Body of pancreas (tissue), 4 donors: Measurements from ENCODE around the gene MARCHF3. TPM values are rescaled to one million over a fixed set of nuclear protein-coding genes. Genes with fewer than 3 reads are reported as not detected.

Experiments
- ATAC-seq: fragments of 150-250 bp; one replicate; pipeline ENCODE4 v1.9.1; 2016
- DNase-seq, 4 donors: peaks; one replicate each; pipeline ENCODE4 v3.0.0-alpha.2; 2019
- H3K27ac ChIP-seq, 4 donors: fragments of 200-600 bp; sonication (generic); 1 replicate in 3 of 4; 2 replicates in 1 of 4; pipeline versions ENCODE4 v1.5.1 to v1.6.1; 2016 to 2019; ENCODE audit warnings: mild to moderate bottlenecking in 1 of 4, mixed read lengths in 1 of 4, moderate library complexity in 1 of 4
- H3K27me3 ChIP-seq, 2 donors: fragments of 200-600 bp; sonication (generic); one replicate each; pipeline ENCODE4 v1.6.0; 2016; ENCODE audit warnings: mild to moderate bottlenecking in 1 of 2
- H3K36me3 ChIP-seq, 2 donors: fragments of 200-600 bp; sonication (generic); replicated peaks in 1 of 2; 2 replicates each; pipeline ENCODE4 v1.5.1; 2016; ENCODE audit warnings: low read depth in 2 of 2; ENCODE audit not compliant: insufficient read depth in 1 of 2
- H3K4me1 ChIP-seq: fragments of 200-600 bp; sonication (generic); one replicate; pipeline ENCODE4 v1.6.0; 2016
- H3K4me3 ChIP-seq, 2 donors: fragments of 200-600 bp; sonication (generic); 1 replicate in 1 of 2; 2 replicates in 1 of 2; pipeline ENCODE4 v1.5.1; 2016 to 2019
- H3K9me3 ChIP-seq, 3 donors: fragments of 200-600 bp; sonication (generic); 1 replicate in 2 of 3; 2 replicates in 1 of 3; pipeline ENCODE4 v1.5.1; 2016
- POLR2A ChIP-seq, 3 donors: fragments of 450-650 bp; IDR thresholded peaks; one replicate each; pipeline ENCODE4 v1.6.1; 2016; ENCODE audit warnings: antibody characterized with exemption in 3 of 3, mild to moderate bottlenecking in 2 of 3
- WGBS, 2 donors: methylation state at CpG; one replicate each; pipeline ENCODE4 v1.1.5; 2017; 5-methylcytosine and 5-hydroxymethylcytosine counted together
- intact Hi-C: fragments of 100-400 bp; cut with DNase I; formaldehyde crosslinking; loops from one replicate; pipeline ENCODE4 v1.15.1; 2023
- total RNA-seq, 2 donors: library from RNA; depleted of rRNA; stranded (reverse); fragments of >200 nt; gene quantifications; one replicate each; pipeline ENCODE4 v1.1.0, GENCODE V29; 2016
- TF ChIP-seq, protein P1 (sequence below), 7 experiments: fragments of 450-650 bp in 4 of 7; fragments of 200-600 bp in 3 of 7; sonication (generic) in 3 of 7; IDR thresholded peaks; one replicate each; pipeline ENCODE4 v1.5.1; 2016 to 2019; ENCODE audit warnings: antibody characterized with exemption in 7 of 7

The MARCHF3 gene
- total RNA-seq, 2 donors from 2014 or later = 2.1 to 8.2 TPM

GRCh38 chr5:126918615-126918957 lies 111.8 kb downstream of the MARCHF3 start:
- 67% methylated on average over 3 of the region's 3 CpGs for WGBS, 2 donors
- DNase-seq (no peak), ATAC-seq (no peak)
- H3K9me3 ChIP-seq = no peaks in the 10 kb centered on the region
- intact Hi-C loops = no loop called here
- no peaks in the 10 kb centered on the region for H3K27me3 ChIP-seq
- peaks cover 0 to 3% of the 10 kb centered on the region in 2 donors for H3K36me3 ChIP-seq
- TF ChIP-seq POLR2A (IDR thresholded peaks at IDR 0.05) = no peak
- TF ChIP-seq, protein P1, sequence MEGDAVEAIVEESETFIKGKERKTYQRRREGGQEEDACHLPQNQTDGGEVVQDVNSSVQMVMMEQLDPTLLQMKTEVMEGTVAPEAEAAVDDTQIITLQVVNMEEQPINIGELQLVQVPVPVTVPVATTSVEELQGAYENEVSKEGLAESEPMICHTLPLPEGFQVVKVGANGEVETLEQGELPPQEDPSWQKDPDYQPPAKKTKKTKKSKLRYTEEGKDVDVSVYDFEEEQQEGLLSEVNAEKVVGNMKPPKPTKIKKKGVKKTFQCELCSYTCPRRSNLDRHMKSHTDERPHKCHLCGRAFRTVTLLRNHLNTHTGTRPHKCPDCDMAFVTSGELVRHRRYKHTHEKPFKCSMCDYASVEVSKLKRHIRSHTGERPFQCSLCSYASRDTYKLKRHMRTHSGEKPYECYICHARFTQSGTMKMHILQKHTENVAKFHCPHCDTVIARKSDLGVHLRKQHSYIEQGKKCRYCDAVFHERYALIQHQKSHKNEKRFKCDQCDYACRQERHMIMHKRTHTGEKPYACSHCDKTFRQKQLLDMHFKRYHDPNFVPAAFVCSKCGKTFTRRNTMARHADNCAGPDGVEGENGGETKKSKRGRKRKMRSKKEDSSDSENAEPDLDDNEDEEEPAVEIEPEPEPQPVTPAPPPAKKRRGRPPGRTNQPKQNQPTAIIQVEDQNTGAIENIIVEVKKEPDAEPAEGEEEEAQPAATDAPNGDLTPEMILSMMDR (IDR thresholded peaks at IDR 0.05) = no peak
- H3K27ac ChIP-seq = no peak overlapping the region
- H3K4me1 ChIP-seq = peaks cover 13% of the 10 kb centered on the region
- no peak overlapping the region for H3K4me3 ChIP-seq

- Histone ChIP-seq H3K9me3 (no peaks in the 10 kb centered on the region), H3K4me1 (peaks cover 13% of the 10 kb centered on the region), H3K27me3 (no peaks in the 10 kb centered on the region), H3K27ac (no peak overlapping the region), H3K36me3 (peaks cover 0 to 3% of the 10 kb centered on the region in 2 donors), H3K4me3 (no peak overlapping the region)
- TF ChIP-seq, protein P1 (IDR thresholded peaks at IDR 0.05) = no peak
- no peak for TF ChIP-seq POLR2A (IDR thresholded peaks at IDR 0.05)
- ATAC-seq (no peak), DNase-seq (peak; percentile 21 to 69 (median 50))
- 35 to 45% methylated on average over 9 of the region's 9 CpGs for WGBS, 2 donors
- intact Hi-C loops = no loop called here
Observed at GRCh38 chr5:126917918-126918614, 112.3 kb downstream of the MARCHF3 start.

GRCh38 chr5:126915496-126915895 lies 114.9 kb downstream of the MARCHF3 start:
- TF ChIP-seq POLR2A (IDR thresholded peaks at IDR 0.05) = no peak
- TF ChIP-seq, protein P1 (IDR thresholded peaks at IDR 0.05) = no peak
- 88 to 97% methylated on average over 2 of the region's 2 CpGs for WGBS, 2 donors
- ATAC-seq (no peak), DNase-seq (no peak)
- Histone ChIP-seq H3K36me3 (peaks cover 0 to 3% of the 10 kb centered on the region in 2 donors), H3K27me3 (no peaks in the 10 kb centered on the region), H3K4me3 (no peak overlapping the region), H3K4me1 (peaks cover 11% of the 10 kb centered on the region), H3K27ac (no peak overlapping the region), H3K9me3 (no peaks in the 10 kb centered on the region)
- intact Hi-C loops = no loop called here

DNA sequence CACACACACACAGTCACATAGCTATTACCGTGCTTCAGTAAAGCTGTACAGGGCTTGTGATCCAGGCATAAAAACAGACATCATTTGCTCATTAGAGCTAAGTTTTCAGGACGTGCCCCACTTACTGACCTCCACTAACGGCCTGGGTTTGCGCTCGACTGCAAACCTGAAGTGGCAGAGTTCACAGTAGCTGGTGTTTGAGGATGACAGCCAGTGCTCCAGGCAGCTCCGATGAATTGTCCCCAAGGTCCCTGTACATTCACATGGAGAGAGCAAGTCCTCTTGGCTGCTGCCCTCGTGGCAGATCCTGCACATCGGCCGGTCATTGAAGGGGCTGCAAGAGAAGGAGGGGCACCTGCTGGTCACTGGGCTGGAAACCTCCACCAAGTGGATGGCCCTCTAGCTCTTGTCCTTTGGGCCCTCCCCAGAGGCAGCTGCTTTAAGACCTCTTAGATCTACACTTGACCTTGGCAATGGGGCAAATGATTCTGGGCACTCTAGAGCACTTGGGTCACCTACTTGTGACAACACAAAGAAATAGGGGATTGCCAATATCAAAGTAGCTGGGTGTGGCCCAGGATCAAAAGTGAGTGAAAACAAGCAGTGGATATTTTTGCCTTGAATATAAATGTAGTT lies 115.4 kb downstream of the MARCHF3 start:
- intact Hi-C loops = no loop called here
- H3K4me1 ChIP-seq = peaks cover 6% of the 10 kb centered on the region
- 86 to 93% methylated on average over 5 to 9 of the region's 9 CpGs for WGBS, 2 donors
- peaks cover 0 to 3% of the 10 kb centered on the region in 2 donors for H3K36me3 ChIP-seq
- ATAC-seq (no peak), DNase-seq (no peak)
- no peaks in the 10 kb centered on the region for H3K27me3 ChIP-seq
- H3K4me3 ChIP-seq = no peak overlapping the region
- H3K27ac ChIP-seq = no peak overlapping the region
- no peaks in the 10 kb centered on the region for H3K9me3 ChIP-seq
- TF ChIP-seq, protein P1 (IDR thresholded peaks at IDR 0.05) = no peak
- no peak for TF ChIP-seq POLR2A (IDR thresholded peaks at IDR 0.05)
